PC-9 (cell line): ENCODE data around the gene MAGEA2B. TPM values are rescaled to one million over a fixed set of nuclear protein-coding genes. Genes with fewer than 3 reads are reported as not detected.
A peak's percentile ranks its signal among the peaks of the same experiment; 100 is the strongest.
"Not testable (repeated sequence)": the region's sequence is repeated elsewhere in the genome, so short reads cannot be mapped to it uniquely, and the experiment has no call there.

ENCODE experiments used
- BruUV-seq: library from RNA; stranded (reverse); fragments of 400-500 nt; replicated peaks from 2 replicates; lab custom pipeline; 2021; lab: Mats Ljungman, UMichigan
- CTCF ChIA-PET: fragments of 300-600 bp; sonication (Branson Sonifier 250); formaldehyde crosslinking; loops from one replicate; lab custom pipeline; 2022; ENCODE audit warnings: antibody characterized with exemption; lab: Charles Lee
- POLR2A ChIA-PET: fragments of 300-600 bp; sonication (Branson Sonifier 250); formaldehyde crosslinking; loops from one replicate; lab custom pipeline; 2022; ENCODE audit warnings: antibody characterized with exemption; ENCODE audit not compliant: unreplicated experiment; lab: Charles Lee
- DNase-seq, 2 experiments: peaks; one replicate each; pipeline versions ENCODE4 v3.0.0 to v3.0.0-alpha.2; 2015 to 2022; ENCODE audit warnings: mixed read lengths in 1 of 2
- H2AFZ ChIP-seq: fragments of 200-600 bp; sonication (generic); 2 replicates; pipeline ENCODE4 v1.8.1; 2017; ENCODE audit warnings: antibody characterized with exemption
- H3F3A ChIP-seq: fragments of 200-600 bp; sonication (generic); 2 replicates; pipeline ENCODE4 v1.8.1; 2017; ENCODE audit warnings: antibody characterized with exemption, mild to moderate bottlenecking, low read depth; ENCODE audit not compliant: insufficient read depth
- H3K27ac ChIP-seq: fragments of 200-600 bp; sonication (generic); 2 replicates; pipeline ENCODE4 v1.6.1; 2016; ENCODE audit warnings: mixed run types
- H3K27me3 ChIP-seq: fragments of 200-600 bp; sonication (generic); 2 replicates; pipeline ENCODE4 v1.6.1; 2016; ENCODE audit warnings: low read depth, mixed run types; ENCODE audit not compliant: insufficient read depth
- H3K36me3 ChIP-seq: fragments of 200-600 bp; sonication (generic); 2 replicates; pipeline ENCODE4 v1.6.1; 2016; ENCODE audit warnings: low read depth, mixed run types
- H3K4me1 ChIP-seq: fragments of 200-600 bp; sonication (generic); replicated peaks from 2 replicates; pipeline ENCODE4 v1.6.1; 2016; ENCODE audit warnings: mixed run types; ENCODE audit not compliant: insufficient read depth
- H3K4me2 ChIP-seq: fragments of 200-600 bp; sonication (generic); 2 replicates; pipeline ENCODE4 v1.6.1; 2017; ENCODE audit warnings: mixed run types
- H3K4me3 ChIP-seq: fragments of 200-600 bp; sonication (generic); 2 replicates; pipeline ENCODE4 v1.6.1; 2016; ENCODE audit warnings: mixed run types
- H3K79me2 ChIP-seq: fragments of 200-600 bp; sonication (generic); 2 replicates; pipeline ENCODE4 v1.6.1; 2017; ENCODE audit warnings: low read depth, mixed run types
- H3K9me2 ChIP-seq: fragments of 200-600 bp; sonication (generic); 2 replicates; pipeline ENCODE4 v1.8.1; 2017; ENCODE audit warnings: mild to moderate bottlenecking; ENCODE audit not compliant: insufficient read depth
- H3K9me3 ChIP-seq: fragments of 200-600 bp; sonication (generic); 2 replicates; pipeline ENCODE4 v1.8.1; 2016; ENCODE audit warnings: low read depth; ENCODE audit not compliant: insufficient read depth
- H4K20me1 ChIP-seq: fragments of 200-600 bp; sonication (generic); 2 replicates; pipeline ENCODE4 v1.8.1; 2017; ENCODE audit not compliant: insufficient read depth
- EZH2 ChIP-seq: fragments of 200-600 bp; sonication (generic); IDR thresholded peaks from 2 replicates; pipeline ENCODE4 v1.8.0; 2017; ENCODE audit warnings: antibody characterized with exemption, low read depth
- intact Hi-C: fragments of 100-400 bp; cut with micrococcal nuclease; formaldehyde crosslinking; loops from one replicate; pipeline ENCODE4 v1.10.0; 2022; ENCODE audit not compliant: unreplicated experiment
- total RNA-seq: library from RNA; stranded (reverse); gene quantifications from 2 replicates; pipeline ENCODE4 v1.2.3, GENCODE V29; 2021
- TF ChIP-seq, protein P1 (sequence below): fragments of 200-600 bp; sonication (generic); conservative IDR thresholded peaks from 2 replicates; pipeline ENCODE4 v1.6.1; 2017; ENCODE audit warnings: mixed run types, antibody characterized with exemption, mild to moderate bottlenecking, moderate library complexity

Gene MAGEA2B
- total RNA-seq, 1 experiment from 2014 or later: 30.1 TPM

DNA sequence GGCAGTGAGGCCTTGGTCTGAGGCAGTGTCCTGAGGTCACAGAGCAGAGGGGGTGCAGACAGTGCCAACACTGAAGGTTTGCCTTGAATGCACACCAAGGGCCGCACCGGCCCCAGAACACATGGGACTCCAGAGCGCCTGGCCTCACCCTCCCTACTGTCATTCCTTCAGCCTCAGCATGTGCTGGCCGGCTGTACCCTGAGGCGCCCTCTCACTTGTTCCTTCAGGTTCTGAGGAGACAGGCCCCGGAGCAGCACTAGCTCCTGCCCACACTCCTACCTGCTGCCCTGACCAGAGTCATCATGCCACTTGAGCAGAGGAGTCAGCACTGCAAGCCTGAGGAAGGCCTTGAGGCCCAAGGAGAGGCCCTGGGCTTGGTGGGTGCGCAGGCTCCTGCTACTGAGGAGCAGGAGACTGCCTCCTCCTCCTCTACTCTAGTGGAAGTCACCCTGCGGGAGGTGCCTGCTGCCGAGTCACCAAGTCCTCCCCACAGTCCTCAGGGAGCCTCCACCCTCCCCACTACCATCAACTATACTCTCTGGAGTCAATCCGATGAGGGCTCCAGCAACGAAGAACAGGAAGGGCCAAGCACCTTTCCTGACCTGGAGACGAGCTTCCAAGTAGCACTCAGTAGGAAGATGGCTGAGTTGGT is 21.6 kb downstream of the MAGEA2B start:
- H3K4me3 ChIP-seq: no peak overlapping the region
- H3K27ac ChIP-seq: no peak overlapping the region
- H3F3A ChIP-seq: 0 out of 2 replicates have a peak, but pooled peaks cover 2% of the 10 kb centered on the region
- no TSS peak for BruUV-seq
- intact Hi-C loops: no loop called here
- ChIA-PET CTCF (no interaction called here), POLR2A (no interaction called here)
- 0 out of 2 replicates have a peak, but pooled peaks cover 3% of the 10 kb centered on the region for H3K36me3 ChIP-seq
- peaks cover 4% of the 10 kb centered on the region; the same call in 1 of the 2 replicates for H4K20me1 ChIP-seq
- H2AFZ ChIP-seq: no peak overlapping the region
- no peaks in the 10 kb centered on the region for H3K9me3 ChIP-seq
- TF ChIP-seq EZH2: no peak
- TF ChIP-seq, protein P1, sequence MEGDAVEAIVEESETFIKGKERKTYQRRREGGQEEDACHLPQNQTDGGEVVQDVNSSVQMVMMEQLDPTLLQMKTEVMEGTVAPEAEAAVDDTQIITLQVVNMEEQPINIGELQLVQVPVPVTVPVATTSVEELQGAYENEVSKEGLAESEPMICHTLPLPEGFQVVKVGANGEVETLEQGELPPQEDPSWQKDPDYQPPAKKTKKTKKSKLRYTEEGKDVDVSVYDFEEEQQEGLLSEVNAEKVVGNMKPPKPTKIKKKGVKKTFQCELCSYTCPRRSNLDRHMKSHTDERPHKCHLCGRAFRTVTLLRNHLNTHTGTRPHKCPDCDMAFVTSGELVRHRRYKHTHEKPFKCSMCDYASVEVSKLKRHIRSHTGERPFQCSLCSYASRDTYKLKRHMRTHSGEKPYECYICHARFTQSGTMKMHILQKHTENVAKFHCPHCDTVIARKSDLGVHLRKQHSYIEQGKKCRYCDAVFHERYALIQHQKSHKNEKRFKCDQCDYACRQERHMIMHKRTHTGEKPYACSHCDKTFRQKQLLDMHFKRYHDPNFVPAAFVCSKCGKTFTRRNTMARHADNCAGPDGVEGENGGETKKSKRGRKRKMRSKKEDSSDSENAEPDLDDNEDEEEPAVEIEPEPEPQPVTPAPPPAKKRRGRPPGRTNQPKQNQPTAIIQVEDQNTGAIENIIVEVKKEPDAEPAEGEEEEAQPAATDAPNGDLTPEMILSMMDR: no peak
- DNase-seq: no peak
- H3K27me3 ChIP-seq: no peaks in the 10 kb centered on the region; the same call in 1 of the 2 replicates
- H3K9me2 ChIP-seq: no peaks in the 10 kb centered on the region
- H3K4me1 ChIP-seq: peaks cover 10% of the 10 kb centered on the region; the same call in 1 of the 2 replicates
- H3K4me2 ChIP-seq: no peak overlapping the region
- H3K79me2 ChIP-seq: peaks cover 43% of the 10 kb centered on the region

- H3K4me2 ChIP-seq, POLR2A ChIA-PET, DNase-seq, intact Hi-C loops, H3K27me3 ChIP-seq, BruUV-seq, H3K36me3 ChIP-seq, CTCF ChIA-PET, H3K27ac ChIP-seq, H3F3A ChIP-seq, H4K20me1 ChIP-seq, H3K9me3 ChIP-seq, H2AFZ ChIP-seq, H3K9me2 ChIP-seq, H3K4me3 ChIP-seq: not testable (repeated sequence)
- Histone ChIP-seq H3K4me1 (peaks cover 10% of the 10 kb centered on the region; the same call in 1 of the 2 replicates), H3K79me2 (peaks cover 43% of the 10 kb centered on the region)
Measured at GRCh38 chrX:152736528-152736927, 22.1 kb downstream of the MAGEA2B start.

DNA sequence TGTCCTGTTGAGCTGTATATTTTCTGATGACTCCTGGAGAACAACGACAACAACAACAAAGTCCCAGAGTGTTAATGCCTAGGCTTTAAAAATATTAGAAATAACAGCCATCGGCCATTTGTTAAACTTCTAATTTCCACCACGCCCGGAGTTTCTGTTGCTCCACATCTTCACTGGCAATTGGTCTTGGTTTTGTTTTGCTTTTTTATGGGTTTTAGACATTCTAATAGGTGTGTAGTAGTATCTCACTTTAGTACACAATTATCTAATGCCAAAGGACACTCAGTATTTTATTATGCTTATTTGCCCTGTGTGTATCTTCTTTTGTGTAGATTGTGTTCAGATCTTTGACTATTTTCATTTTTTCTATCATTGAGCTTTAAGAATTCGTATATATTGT is 24.1 kb downstream of the MAGEA2B start:
- Histone ChIP-seq H3K27me3 (no peaks in the 10 kb centered on the region; the same call in 1 of the 2 replicates), H3K36me3 (0 out of 2 replicates have a peak, but pooled peaks cover 3% of the 10 kb centered on the region), H3K27ac (no peak overlapping the region), H3K4me2 (no peak overlapping the region), H3K9me3 (no peaks in the 10 kb centered on the region), H4K20me1 (peaks cover 4% of the 10 kb centered on the region; the same call in 1 of the 2 replicates), H2AFZ (no peak overlapping the region), H3K4me3 (no peak overlapping the region), H3K9me2 (no peaks in the 10 kb centered on the region), H3F3A (0 out of 2 replicates have a peak, but pooled peaks cover 6% of the 10 kb centered on the region), H3K79me2 (peaks cover 33% of the 10 kb centered on the region), H3K4me1 (no peaks in the 10 kb centered on the region)
- BruUV-seq: no TSS peak
- POLR2A ChIA-PET: no interaction called here
- no peak for TF ChIP-seq EZH2
- TF ChIP-seq, protein P1: no peak
- intact Hi-C loops: no loop called here
- DNase-seq: peak in 1 of 2 experiments; percentile 22
- CTCF ChIA-PET: no interaction called here

GRCh38 chrX:152753686-152754650 is 39.5 kb downstream of the MAGEA2B start, which contains the start of gene MAGEA2:
Gene MAGEA2 (minus strand): TSS chrX:152753842. CDS start chrX:152751363, 2,479 bp downstream.
- CTCF ChIA-PET: not testable (repeated sequence)

GRCh38 chrX:152754871-152755270 is 40.4 kb downstream of the MAGEA2B start:
- POLR2A ChIA-PET, intact Hi-C loops, H3K9me3 ChIP-seq: not testable (repeated sequence)

More at GRCh38 chrX:152753686-152754650, 39.5 kb downstream of the MAGEA2B start, which contains the start of gene MAGEA2:
- H3K36me3 ChIP-seq, H3K27me3 ChIP-seq, POLR2A ChIA-PET, H3K4me3 ChIP-seq, H3F3A ChIP-seq, H3K79me2 ChIP-seq, H2AFZ ChIP-seq, H3K9me2 ChIP-seq, H4K20me1 ChIP-seq, BruUV-seq, intact Hi-C loops, H3K9me3 ChIP-seq, H3K4me1 ChIP-seq, H3K4me2 ChIP-seq, H3K27ac ChIP-seq, DNase-seq: not testable (repeated sequence)

More at GRCh38 chrX:152754871-152755270, 40.4 kb downstream of the MAGEA2B start:
- H3K9me2 ChIP-seq, BruUV-seq, H3K27me3 ChIP-seq, H3K79me2 ChIP-seq, DNase-seq, H3K27ac ChIP-seq, H3F3A ChIP-seq, H3K4me1 ChIP-seq, H3K36me3 ChIP-seq, H3K4me2 ChIP-seq, CTCF ChIA-PET, H2AFZ ChIP-seq, H3K4me3 ChIP-seq, H4K20me1 ChIP-seq: not testable (repeated sequence)
